Astrocyte (in vitro differentiated cells and primary cell): Measurements from ENCODE around the gene KLHL25. TPM values are rescaled to one million over a fixed set of nuclear protein-coding genes. Genes with fewer than 3 reads are reported as not detected.

Experiments used
- DNase-seq: peaks from one replicate; pipeline ENCODE4 v3.0.0-alpha.2; 2010; ENCODE audit warnings: low read depth
- FAIRE-seq: peaks from 2 replicates; lab custom pipeline; 2011; peaks lifted over from hg19 to GRCh38; lab: Jason Lieb, UNC
- H2AFZ ChIP-seq: 2 replicates; pipeline ENCODE4 v1.6.0; 2012; ENCODE audit warnings: low read depth, low read length, inconsistent platforms
- H3K27ac ChIP-seq: 2 replicates; pipeline ENCODE4 v1.5.1; 2011; ENCODE audit warnings: low read depth, low read length, inconsistent platforms
- H3K27me3 ChIP-seq: 2 replicates; pipeline ENCODE4 v1.6.0; 2011; ENCODE audit warnings: low read length, inconsistent platforms; ENCODE audit not compliant: insufficient read depth
- H3K36me3 ChIP-seq: 2 replicates; pipeline ENCODE4 v1.5.1; 2011; ENCODE audit warnings: low read length, inconsistent platforms; ENCODE audit not compliant: insufficient read depth
- H3K4me1 ChIP-seq: 2 replicates; pipeline ENCODE4 v1.5.1; 2011; ENCODE audit warnings: low read length, inconsistent platforms; ENCODE audit not compliant: insufficient read depth
- H3K4me2 ChIP-seq: 2 replicates; pipeline ENCODE4 v1.6.0; 2012; ENCODE audit warnings: low read length, inconsistent platforms
- H3K4me3 ChIP-seq: 2 replicates; pipeline ENCODE4 v1.5.1; 2011; ENCODE audit warnings: low read depth, mild to moderate bottlenecking, low read length, inconsistent platforms; ENCODE audit not compliant: insufficient read depth
- H3K79me2 ChIP-seq: 2 replicates; pipeline ENCODE4 v1.6.0; 2012; ENCODE audit warnings: mild to moderate bottlenecking, low read length, inconsistent platforms; ENCODE audit not compliant: insufficient read depth
- H3K9ac ChIP-seq: 2 replicates; pipeline ENCODE4 v1.6.0; 2012; ENCODE audit warnings: mild to moderate bottlenecking, low read length, inconsistent platforms
- H3K9me3 ChIP-seq: 2 replicates; pipeline ENCODE4 v1.5.1; 2012; ENCODE audit warnings: low read depth, mild to moderate bottlenecking, low read length, inconsistent platforms; ENCODE audit not compliant: insufficient read depth
- H4K20me1 ChIP-seq: 2 replicates; pipeline ENCODE4 v1.6.0; 2012; ENCODE audit warnings: low read length, inconsistent platforms; ENCODE audit not compliant: insufficient read depth
- H3K27ac Mint-ChIP-seq: one replicate; pipeline ENCODE4 v1.8.0; 2021; ENCODE audit warnings: mild to moderate bottlenecking, mixed read lengths; ENCODE audit not compliant: unreplicated experiment
- H3K27me3 Mint-ChIP-seq: one replicate; pipeline ENCODE4 v1.8.0; 2021; ENCODE audit warnings: low read depth, mixed read lengths; ENCODE audit not compliant: unreplicated experiment
- H3K36me3 Mint-ChIP-seq: one replicate; pipeline ENCODE4 v1.8.0; 2021; ENCODE audit warnings: low read depth, mixed read lengths; ENCODE audit not compliant: unreplicated experiment
- H3K4me1 Mint-ChIP-seq: one replicate; pipeline ENCODE4 v1.8.0; 2021; ENCODE audit warnings: low read depth, mixed read lengths; ENCODE audit not compliant: unreplicated experiment
- H3K4me3 Mint-ChIP-seq: one replicate; pipeline ENCODE4 v1.8.0; 2021; ENCODE audit warnings: mild to moderate bottlenecking, moderate library complexity, mixed read lengths; ENCODE audit not compliant: unreplicated experiment
- H3K9me3 Mint-ChIP-seq: one replicate; pipeline ENCODE4 v1.8.0; 2021; ENCODE audit warnings: mild to moderate bottlenecking, mixed read lengths; ENCODE audit not compliant: unreplicated experiment
- EZH2 ChIP-seq: IDR thresholded peaks from 2 replicates; pipeline ENCODE4 v1.6.1; 2012; ENCODE audit warnings: mild to moderate bottlenecking, low read length, inconsistent platforms; ENCODE audit not compliant: insufficient read depth
- total RNA-seq: library from RNA; stranded (reverse); gene quantifications from 2 replicates; pipeline ENCODE4 v1.2.1, GENCODE V29; 2021
- TF ChIP-seq, protein P1 (sequence below): IDR thresholded peaks from 2 replicates; pipeline ENCODE4 v1.5.1; 2011; ENCODE audit warnings: low read depth, mild to moderate bottlenecking, inconsistent platforms, low read length, moderate library complexity; ENCODE audit not compliant: insufficient read depth

Gene KLHL25
- total RNA-seq, 1 donor from 2014 or later: 5.6 TPM

DNA sequence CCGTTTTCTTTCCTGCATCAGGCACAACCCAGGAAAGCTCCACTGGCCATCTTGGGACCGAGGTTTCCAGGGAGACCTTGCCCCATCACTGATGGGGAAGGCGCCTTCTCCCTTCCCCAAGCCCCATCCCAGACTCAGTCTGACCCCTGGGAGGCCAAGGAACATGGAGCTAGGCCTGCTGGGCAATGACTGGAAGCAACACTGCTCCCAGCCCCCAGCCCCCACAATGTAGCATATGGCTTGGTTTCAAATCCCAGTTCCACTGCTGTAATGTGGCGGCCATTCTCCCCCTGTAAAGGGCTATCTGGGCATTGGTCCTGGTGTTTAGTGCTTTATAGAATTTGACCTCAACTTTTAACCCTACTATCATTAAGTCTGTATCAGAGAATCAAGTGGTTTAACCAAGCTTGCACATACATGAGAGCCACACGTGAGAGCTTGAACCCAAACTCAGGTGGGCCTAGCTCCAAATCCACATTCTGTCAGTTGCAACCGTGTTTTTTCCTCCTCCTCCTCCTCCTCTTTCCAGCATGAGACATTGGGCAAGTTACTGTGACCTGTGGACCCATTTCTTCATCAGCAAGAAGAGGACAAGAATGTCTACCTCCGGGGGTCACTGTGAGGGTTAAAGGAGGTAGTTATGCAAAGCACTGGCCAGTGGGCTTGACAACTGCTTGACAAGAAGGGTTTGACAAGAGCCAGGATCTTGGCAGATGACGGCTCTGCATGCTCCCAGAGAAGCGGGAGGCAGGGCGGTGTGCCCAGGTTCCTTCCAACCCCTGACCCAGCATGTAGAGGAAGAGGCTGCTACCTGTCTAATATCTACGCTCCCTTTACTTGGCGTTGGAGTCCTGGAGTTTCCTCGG, 37.4 kb downstream of the KLHL25 start:
- H3K27ac Mint-ChIP-seq: no peak overlapping the region
- peaks cover 18% of the 10 kb centered on the region for H4K20me1 ChIP-seq
- H3K27me3 ChIP-seq: no peaks in the 10 kb centered on the region
- no peak for TF ChIP-seq EZH2
- TF ChIP-seq, protein P1, sequence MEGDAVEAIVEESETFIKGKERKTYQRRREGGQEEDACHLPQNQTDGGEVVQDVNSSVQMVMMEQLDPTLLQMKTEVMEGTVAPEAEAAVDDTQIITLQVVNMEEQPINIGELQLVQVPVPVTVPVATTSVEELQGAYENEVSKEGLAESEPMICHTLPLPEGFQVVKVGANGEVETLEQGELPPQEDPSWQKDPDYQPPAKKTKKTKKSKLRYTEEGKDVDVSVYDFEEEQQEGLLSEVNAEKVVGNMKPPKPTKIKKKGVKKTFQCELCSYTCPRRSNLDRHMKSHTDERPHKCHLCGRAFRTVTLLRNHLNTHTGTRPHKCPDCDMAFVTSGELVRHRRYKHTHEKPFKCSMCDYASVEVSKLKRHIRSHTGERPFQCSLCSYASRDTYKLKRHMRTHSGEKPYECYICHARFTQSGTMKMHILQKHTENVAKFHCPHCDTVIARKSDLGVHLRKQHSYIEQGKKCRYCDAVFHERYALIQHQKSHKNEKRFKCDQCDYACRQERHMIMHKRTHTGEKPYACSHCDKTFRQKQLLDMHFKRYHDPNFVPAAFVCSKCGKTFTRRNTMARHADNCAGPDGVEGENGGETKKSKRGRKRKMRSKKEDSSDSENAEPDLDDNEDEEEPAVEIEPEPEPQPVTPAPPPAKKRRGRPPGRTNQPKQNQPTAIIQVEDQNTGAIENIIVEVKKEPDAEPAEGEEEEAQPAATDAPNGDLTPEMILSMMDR: no peak
- FAIRE-seq (no peak), DNase-seq (no peak)
- H3K27me3 Mint-ChIP-seq: no peaks in the 10 kb centered on the region
- H2AFZ ChIP-seq: no peak overlapping the region
- H3K9me3 Mint-ChIP-seq: no peaks in the 10 kb centered on the region
- peaks cover 5% of the 10 kb centered on the region for H3K4me1 Mint-ChIP-seq
- H3K79me2 ChIP-seq: no peaks in the 10 kb centered on the region
- H3K4me3 ChIP-seq: no peak overlapping the region
- no peak overlapping the region for H3K4me2 ChIP-seq
- no peaks in the 10 kb centered on the region for H3K9me3 ChIP-seq
- no peak overlapping the region for H3K4me3 Mint-ChIP-seq
- H3K9ac ChIP-seq: no peak overlapping the region
- no peak overlapping the region for H3K27ac ChIP-seq
- H3K4me1 ChIP-seq: peaks cover 13% of the 10 kb centered on the region
- peaks cover 6% of the 10 kb centered on the region for H3K36me3 Mint-ChIP-seq
- no peaks in the 10 kb centered on the region for H3K36me3 ChIP-seq

- Mint-ChIP-seq H3K27ac (no peak overlapping the region), H3K4me3 (no peak overlapping the region), H3K9me3 (no peaks in the 10 kb centered on the region), H3K36me3 (peaks cover 6% of the 10 kb centered on the region), H3K27me3 (no peaks in the 10 kb centered on the region), H3K4me1 (peaks cover 11% of the 10 kb centered on the region)
- Histone ChIP-seq H3K27me3 (no peaks in the 10 kb centered on the region), H3K36me3 (no peaks in the 10 kb centered on the region), H3K4me1 (peaks cover 12% of the 10 kb centered on the region), H3K4me3 (no peak overlapping the region), H3K79me2 (no peaks in the 10 kb centered on the region), H3K9ac (no peak overlapping the region), H3K4me2 (no peak overlapping the region), H3K9me3 (no peaks in the 10 kb centered on the region), H3K27ac (no peak overlapping the region), H4K20me1 (peaks cover 14% of the 10 kb centered on the region), H2AFZ (no peak overlapping the region)
- FAIRE-seq (no peak), DNase-seq (no peak)
- TF ChIP-seq, protein P1: no peak
- TF ChIP-seq EZH2: no peak
These were observed 38.2 kb downstream of the KLHL25 start for GRCh38 chr15:85756411-85757072.
